ENCODE data around the gene TMEM209. TPM values are rescaled to one million over a fixed set of nuclear protein-coding genes. Genes with fewer than 3 reads are reported as not detected.

Gene TMEM209
- polyA plus RNA-seq, 1 donor from 2014 or later: 14.6 TPM

- Histone ChIP-seq H3K9ac (ENCODE audit: low read length) (no peak overlapping the region), H3K9me3 (ENCODE audit: low read length) (no peaks in the 10 kb centered on the region), H3K4me3 (ENCODE audit: low read length) (no peak overlapping the region), H3K36me3 (ENCODE audit: insufficient read depth, low read length) (no peaks in the 10 kb centered on the region), H3K9me2 (ENCODE audit: insufficient read depth, low read length) (no peaks in the 10 kb centered on the region), H4K20me1 (ENCODE audit: insufficient read depth) (no peaks in the 10 kb centered on the region), H3F3A (ENCODE audit: insufficient read depth, low read length, poor library complexity, severe bottlenecking) (no peaks in the 10 kb centered on the region), H3K4me2 (ENCODE audit: low read length) (no peak overlapping the region), H3K27me3 (ENCODE audit: insufficient read depth, low read depth, low read length) (no peaks in the 10 kb centered on the region), H3K79me2 (replicated peaks; ENCODE audit: insufficient read depth, low read length) (no peaks in the 10 kb centered on the region), H3K27ac (ENCODE audit: low read length) (no peak overlapping the region), H2AFZ (ENCODE audit: low read depth, low read length) (no peak overlapping the region)
- TF ChIP-seq TAF1 (IDR thresholded peaks at IDR 0.05; ENCODE audit: low read depth) (no peak), MXI1 (conservative IDR thresholded peaks at IDR 0.05; ENCODE audit: poor library complexity, severe bottlenecking) (no peak), CTCF (IDR thresholded peaks at IDR 0.05; ENCODE audit: poor library complexity, severe bottlenecking) (no peak), RAD21 (conservative IDR thresholded peaks at IDR 0.05) (no peak), REST (IDR thresholded peaks at IDR 0.05; ENCODE audit: borderline replicate concordance) (no peak), EZH2 (IDR thresholded peaks at IDR 0.05; ENCODE audit: borderline replicate concordance, insufficient read depth, low read length, poor library complexity, severe bottlenecking) (no peak)
Observed at GRCh38 chr7:130147710-130148325, 57.4 kb downstream of the TMEM209 start.

- no peak overlapping the region for H3K27ac ChIP-seq (ENCODE audit: low read length)
Observed at GRCh38 chr7:130146693-130147405, 58.4 kb downstream of the TMEM209 start.

More at GRCh38 chr7:130146693-130147405, 58.4 kb downstream of the TMEM209 start:
- Histone ChIP-seq H3K4me2 (ENCODE audit: low read length) (no peak overlapping the region), H3K36me3 (ENCODE audit: insufficient read depth, low read length) (no peaks in the 10 kb centered on the region), H3K9me2 (ENCODE audit: insufficient read depth, low read length) (no peaks in the 10 kb centered on the region), H3F3A (ENCODE audit: insufficient read depth, low read length, poor library complexity, severe bottlenecking) (no peaks in the 10 kb centered on the region), H4K20me1 (ENCODE audit: insufficient read depth) (no peaks in the 10 kb centered on the region), H2AFZ (ENCODE audit: low read depth, low read length) (no peak overlapping the region), H3K79me2 (replicated peaks; ENCODE audit: insufficient read depth, low read length) (no peaks in the 10 kb centered on the region), H3K4me3 (ENCODE audit: low read length) (no peak overlapping the region), H3K9ac (ENCODE audit: low read length) (no peak overlapping the region), H3K27me3 (ENCODE audit: insufficient read depth, low read depth, low read length) (no peaks in the 10 kb centered on the region), H3K9me3 (ENCODE audit: low read length) (no peaks in the 10 kb centered on the region)
- TF ChIP-seq POLR2AphosphoS5 (IDR thresholded peaks at IDR 0.05): no peak
- TF ChIP-seq SMC3 (conservative IDR thresholded peaks at IDR 0.05; ENCODE audit: poor library complexity): no peak
- TF ChIP-seq CTCF (IDR thresholded peaks at IDR 0.05; ENCODE audit: poor library complexity, severe bottlenecking): no peak
- TF ChIP-seq TAF1 (IDR thresholded peaks at IDR 0.05; ENCODE audit: low read depth): no peak
- TF ChIP-seq RAD21 (conservative IDR thresholded peaks at IDR 0.05): no peak
- TF ChIP-seq EP300 (conservative IDR thresholded peaks at IDR 0.05; ENCODE audit: poor library complexity, severe bottlenecking): no peak
- no peak for TF ChIP-seq EZH2 (IDR thresholded peaks at IDR 0.05; ENCODE audit: borderline replicate concordance, insufficient read depth, low read length, poor library complexity, severe bottlenecking)
- no peak for TF ChIP-seq MXI1 (conservative IDR thresholded peaks at IDR 0.05; ENCODE audit: poor library complexity, severe bottlenecking)
- no peak for TF ChIP-seq REST (IDR thresholded peaks at IDR 0.05; ENCODE audit: borderline replicate concordance)
